Measurements from ENCODE around the gene UNC5CL.

UNC5CL gene

DNA sequence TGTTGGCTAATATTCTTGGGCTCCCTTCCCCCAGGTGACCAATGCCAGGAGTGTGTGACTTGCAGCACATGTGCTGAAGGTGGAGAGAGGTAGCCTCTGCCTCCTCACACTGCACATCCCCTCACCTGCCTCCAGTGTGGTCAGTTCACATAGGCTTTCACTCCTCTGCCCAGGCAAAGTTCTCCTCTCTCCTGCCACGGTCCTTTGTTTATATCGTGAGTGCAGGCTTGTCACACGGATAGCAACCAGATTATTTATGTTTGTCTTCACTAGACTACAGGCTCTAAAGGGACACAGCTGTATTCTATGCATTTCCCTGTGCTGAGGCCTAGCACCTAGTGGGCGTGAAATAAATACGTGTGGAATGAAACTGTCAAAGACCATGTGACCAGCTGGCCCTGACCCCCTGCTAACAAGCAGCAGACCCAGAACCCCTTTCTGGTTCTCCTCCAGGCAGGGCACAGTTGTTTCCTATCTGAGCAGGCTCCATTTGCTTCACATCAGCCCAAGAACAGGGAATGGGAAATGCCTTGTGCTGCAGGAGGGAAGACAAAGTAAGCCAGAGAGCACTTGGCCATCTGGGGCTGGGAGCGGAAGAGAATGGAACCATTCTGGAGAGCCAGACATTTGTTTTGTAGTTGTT is 42.3 kb downstream of the UNC5CL start:
- no CpG with 5 or more reads among the region's 6 CpGs for WGBS (ENCODE audit: extremely low coverage, insufficient coverage, low lambda C conversion rate)
- peak overlapping the region; percentile 92 for H3K27ac ChIP-seq (ENCODE audit: low read depth, low read length)
- H3K23ac ChIP-seq (ENCODE audit: low read length), result no peak overlapping the region
- peak overlapping the region; percentile 64 for H2BK5ac ChIP-seq (ENCODE audit: low read length)
- no peak overlapping the region for H2AK5ac ChIP-seq (ENCODE audit: low read length)
- H3K27me3 ChIP-seq (ENCODE audit: insufficient read depth, low read length, poor library complexity), result no peaks in the 10 kb centered on the region
- peak overlapping the region; percentile 91 for H3K4ac ChIP-seq (ENCODE audit: low read depth, low read length)
- H3K9ac ChIP-seq (ENCODE audit: low read length), result peak overlapping the region; percentile 21
- peak overlapping the region; percentile 94 for H3K18ac ChIP-seq (ENCODE audit: low read length)
- H3K56ac ChIP-seq (ENCODE audit: low read length), result peak overlapping the region; percentile 85
- no peaks in the 10 kb centered on the region for H3K36me3 ChIP-seq (ENCODE audit: control insufficient read depth, insufficient read depth, low read length)
- H4K8ac ChIP-seq (ENCODE audit: low read depth, low read length), result no peak overlapping the region
- H4K5ac ChIP-seq (ENCODE audit: low read length), result peak overlapping the region; percentile 35
- no peak overlapping the region for H2BK15ac ChIP-seq (replicated peaks; ENCODE audit: low read depth)
- peak overlapping the region; percentile 98 for H2BK120ac ChIP-seq (ENCODE audit: low read depth, low read length)
- H3K4me2 ChIP-seq (ENCODE audit: low read length), result no peak overlapping the region
- peaks cover 33% of the 10 kb centered on the region for H3K4me1 ChIP-seq (ENCODE audit: control insufficient read depth, low read depth, low read length)
- no peaks in the 10 kb centered on the region for H3K79me2 ChIP-seq (ENCODE audit: control insufficient read depth, insufficient read depth, low read length)
- H3K4me3 ChIP-seq (ENCODE audit: low read length), result no peak overlapping the region
- DNase-seq, result peak; percentile 92
- no peaks in the 10 kb centered on the region for H3K79me1 ChIP-seq (ENCODE audit: low read length)

DNA sequence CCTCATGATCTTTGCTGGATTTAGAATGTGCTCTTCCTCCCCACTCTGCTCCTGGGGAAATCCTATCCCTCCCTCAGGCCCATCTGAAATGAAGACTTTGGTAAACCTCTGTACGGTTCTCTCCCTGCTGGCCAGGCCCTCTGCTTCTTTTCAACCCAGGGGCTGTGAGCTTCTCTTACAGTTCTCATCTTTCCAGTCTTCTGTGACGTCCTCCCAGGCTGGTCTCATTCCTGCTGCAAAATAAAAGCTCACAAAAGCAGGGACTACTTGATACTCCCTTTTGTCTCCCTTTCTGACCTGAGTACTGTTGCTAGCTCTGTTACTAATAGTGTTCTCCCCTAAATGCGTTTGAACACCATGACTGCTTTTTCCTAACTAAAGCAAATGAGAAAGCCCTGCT is 46.3 kb downstream of the UNC5CL start:
- Histone ChIP-seq H2BK120ac (ENCODE audit: low read depth, low read length) (no peak overlapping the region), H3K18ac (ENCODE audit: low read length) (no peak overlapping the region), H3K79me2 (ENCODE audit: control insufficient read depth, insufficient read depth, low read length) (no peaks in the 10 kb centered on the region), H3K4me1 (ENCODE audit: control insufficient read depth, low read depth, low read length) (peaks cover 14% of the 10 kb centered on the region), H3K27ac (ENCODE audit: low read depth, low read length) (no peak overlapping the region), H4K8ac (ENCODE audit: low read depth, low read length) (no peak overlapping the region), H3K36me3 (ENCODE audit: control insufficient read depth, insufficient read depth, low read length) (no peaks in the 10 kb centered on the region), H3K4ac (ENCODE audit: low read depth, low read length) (no peak overlapping the region), H3K4me3 (ENCODE audit: low read length) (no peak overlapping the region), H3K56ac (ENCODE audit: low read length) (no peak overlapping the region), H2BK15ac (replicated peaks; ENCODE audit: low read depth) (no peak overlapping the region), H2AK5ac (ENCODE audit: low read length) (peak overlapping the region; percentile 19), H3K4me2 (ENCODE audit: low read length) (no peak overlapping the region), H3K23ac (ENCODE audit: low read length) (no peak overlapping the region), H4K5ac (ENCODE audit: low read length) (no peak overlapping the region), H3K9ac (ENCODE audit: low read length) (no peak overlapping the region), H2BK5ac (ENCODE audit: low read length) (no peak overlapping the region), H3K79me1 (ENCODE audit: low read length) (no peaks in the 10 kb centered on the region), H3K27me3 (ENCODE audit: insufficient read depth, low read length, poor library complexity) (no peaks in the 10 kb centered on the region)
- no CpG with 5 or more reads among the region's 3 CpGs for whole genome bisulfite sequencing (ENCODE audit: extremely low coverage, insufficient coverage, low lambda C conversion rate)
- DNase-seq, result no peak

- Histone ChIP-seq H3K4me1 (ENCODE audit: control insufficient read depth, low read depth, low read length) (no peaks in the 10 kb centered on the region), H3K27me3 (ENCODE audit: insufficient read depth, low read length, poor library complexity) (no peaks in the 10 kb centered on the region), H2BK5ac (ENCODE audit: low read length) (no peak overlapping the region), H3K23ac (ENCODE audit: low read length) (no peak overlapping the region), H3K4ac (ENCODE audit: low read depth, low read length) (no peak overlapping the region), H3K4me2 (ENCODE audit: low read length) (no peak overlapping the region), H3K36me3 (ENCODE audit: control insufficient read depth, insufficient read depth, low read length) (no peaks in the 10 kb centered on the region), H2BK120ac (ENCODE audit: low read depth, low read length) (no peak overlapping the region), H3K27ac (ENCODE audit: low read depth, low read length) (no peak overlapping the region), H4K8ac (ENCODE audit: low read depth, low read length) (no peak overlapping the region), H3K4me3 (ENCODE audit: low read length) (no peak overlapping the region), H3K9ac (ENCODE audit: low read length) (no peak overlapping the region), H3K79me2 (ENCODE audit: control insufficient read depth, insufficient read depth, low read length) (no peaks in the 10 kb centered on the region), H4K5ac (ENCODE audit: low read length) (no peak overlapping the region), H3K56ac (ENCODE audit: low read length) (no peak overlapping the region), H2BK15ac (replicated peaks; ENCODE audit: low read depth) (no peak overlapping the region), H2AK5ac (ENCODE audit: low read length) (no peak overlapping the region), H3K18ac (ENCODE audit: low read length) (no peak overlapping the region), H3K79me1 (ENCODE audit: low read length) (no peaks in the 10 kb centered on the region)
- peak; percentile 42 for DNase-seq
- no CpG with 5 or more reads among the region's 4 CpGs for WGBS (ENCODE audit: extremely low coverage, insufficient coverage, low lambda C conversion rate)
These were observed 48.7 kb downstream of the UNC5CL start for GRCh38 chr6:40990301-40990700.

DNA sequence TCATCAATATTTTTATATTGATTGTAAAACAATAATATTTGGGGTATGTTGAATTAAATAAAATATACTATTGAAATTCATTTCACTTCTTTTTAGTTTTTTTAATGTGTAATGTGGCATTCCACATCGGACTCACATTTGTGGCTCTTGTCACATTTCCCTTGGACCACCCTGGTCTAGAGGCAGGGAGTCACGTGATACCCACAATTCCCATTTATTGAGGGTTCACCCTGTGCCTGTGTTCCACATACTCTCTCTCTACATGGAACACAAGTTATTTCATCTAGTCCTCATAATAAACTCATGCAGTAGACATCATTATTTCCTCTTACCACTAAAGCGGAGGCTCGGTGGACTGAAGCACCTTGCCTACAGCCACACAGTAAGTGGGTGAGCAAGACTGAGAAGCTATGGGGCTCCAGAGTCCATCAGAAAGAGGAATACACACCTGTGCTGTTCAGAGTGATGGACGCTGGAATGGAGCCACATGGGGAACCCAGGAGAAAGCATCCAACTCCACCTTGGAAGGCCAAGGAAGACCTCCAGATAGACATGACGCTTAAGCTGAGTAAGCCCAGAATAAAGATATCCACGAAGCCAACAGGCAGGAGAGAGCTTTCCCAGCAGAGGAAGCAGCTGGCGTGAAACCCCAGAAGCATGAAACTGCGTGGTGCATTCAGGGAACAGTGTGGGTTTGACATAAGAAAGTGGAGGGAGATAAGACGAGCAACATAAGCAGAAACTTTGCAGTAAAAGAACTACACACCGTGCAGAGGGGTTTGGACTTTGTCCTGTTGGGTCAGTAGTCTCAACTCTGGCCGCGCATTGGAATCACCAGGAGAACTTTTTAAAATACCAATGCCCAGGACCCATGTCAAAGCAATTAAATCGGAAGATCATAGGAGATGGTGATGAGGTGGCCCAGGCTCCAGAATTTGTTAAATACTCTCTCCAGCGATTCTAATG is 49.5 kb downstream of the UNC5CL start:
- no CpG with 5 or more reads among the region's 15 CpGs for WGBS (ENCODE audit: extremely low coverage, insufficient coverage, low lambda C conversion rate)
- no peak overlapping the region for H4K5ac ChIP-seq (ENCODE audit: low read length)
- H3K4me2 ChIP-seq (ENCODE audit: low read length), result no peak overlapping the region
- no peak for DNase-seq
- H3K23ac ChIP-seq (ENCODE audit: low read length), result no peak overlapping the region
- no peak overlapping the region for H4K8ac ChIP-seq (ENCODE audit: low read depth, low read length)
- H2BK5ac ChIP-seq (ENCODE audit: low read length), result no peak overlapping the region
- no peaks in the 10 kb centered on the region for H3K79me1 ChIP-seq (ENCODE audit: low read length)
- no peak overlapping the region for H3K56ac ChIP-seq (ENCODE audit: low read length)
- no peak overlapping the region for H3K4ac ChIP-seq (ENCODE audit: low read depth, low read length)
- H3K79me2 ChIP-seq (ENCODE audit: control insufficient read depth, insufficient read depth, low read length), result no peaks in the 10 kb centered on the region
- H3K36me3 ChIP-seq (ENCODE audit: control insufficient read depth, insufficient read depth, low read length), result no peaks in the 10 kb centered on the region
- H3K9ac ChIP-seq (ENCODE audit: low read length), result no peak overlapping the region
- no peak overlapping the region for H3K27ac ChIP-seq (ENCODE audit: low read depth, low read length)
- H2BK120ac ChIP-seq (ENCODE audit: low read depth, low read length), result no peak overlapping the region
- H2AK5ac ChIP-seq (ENCODE audit: low read length), result no peak overlapping the region
- H3K4me1 ChIP-seq (ENCODE audit: control insufficient read depth, low read depth, low read length), result no peaks in the 10 kb centered on the region
- no peak overlapping the region for H2BK15ac ChIP-seq (replicated peaks; ENCODE audit: low read depth)
- H3K27me3 ChIP-seq (ENCODE audit: insufficient read depth, low read length, poor library complexity), result no peaks in the 10 kb centered on the region
- H3K18ac ChIP-seq (ENCODE audit: low read length), result no peak overlapping the region
- H3K4me3 ChIP-seq (ENCODE audit: low read length), result no peak overlapping the region

DNA sequence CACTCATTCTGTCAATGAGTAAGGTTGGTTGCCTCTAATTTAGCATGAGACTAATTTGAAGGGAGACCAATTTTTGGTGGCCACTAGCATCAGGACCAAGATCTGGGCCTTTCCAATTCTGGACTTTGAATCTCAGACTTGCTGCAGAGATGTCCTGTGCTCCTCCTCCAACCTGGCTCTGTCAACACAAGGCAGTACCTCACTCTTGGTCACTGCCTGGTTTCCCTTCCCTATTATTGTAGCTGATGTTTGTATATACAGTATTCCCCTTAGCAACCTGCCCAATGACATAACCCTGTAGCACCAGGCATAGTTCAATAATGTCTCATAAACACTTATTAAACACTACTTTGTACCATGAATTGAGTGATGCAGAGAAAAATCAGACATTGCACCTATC is 50.4 kb downstream of the UNC5CL start:
- Histone ChIP-seq H2BK120ac (ENCODE audit: low read depth, low read length) (no peak overlapping the region), H2BK5ac (ENCODE audit: low read length) (no peak overlapping the region), H3K4me2 (ENCODE audit: low read length) (no peak overlapping the region), H2BK15ac (replicated peaks; ENCODE audit: low read depth) (no peak overlapping the region), H3K23ac (ENCODE audit: low read length) (no peak overlapping the region), H3K4me3 (ENCODE audit: low read length) (no peak overlapping the region), H3K9ac (ENCODE audit: low read length) (no peak overlapping the region), H4K8ac (ENCODE audit: low read depth, low read length) (no peak overlapping the region), H3K4ac (ENCODE audit: low read depth, low read length) (no peak overlapping the region), H3K4me1 (ENCODE audit: control insufficient read depth, low read depth, low read length) (no peaks in the 10 kb centered on the region), H3K79me2 (ENCODE audit: control insufficient read depth, insufficient read depth, low read length) (no peaks in the 10 kb centered on the region), H3K56ac (ENCODE audit: low read length) (no peak overlapping the region), H2AK5ac (ENCODE audit: low read length) (no peak overlapping the region), H3K18ac (ENCODE audit: low read length) (no peak overlapping the region), H4K5ac (ENCODE audit: low read length) (no peak overlapping the region), H3K36me3 (ENCODE audit: control insufficient read depth, insufficient read depth, low read length) (no peaks in the 10 kb centered on the region), H3K27me3 (ENCODE audit: insufficient read depth, low read length, poor library complexity) (no peaks in the 10 kb centered on the region), H3K27ac (ENCODE audit: low read depth, low read length) (no peak overlapping the region), H3K79me1 (ENCODE audit: low read length) (no peaks in the 10 kb centered on the region)
- DNase-seq, result no peak
